Amniotic stem cell (primary cell): ENCODE results near the gene SPP2.

ENCODE experiments used
- DNase-seq: peaks from one replicate; lab custom pipeline; 2025; lab: John Stamatoyannopoulos, UW

The SPP2 gene

GRCh38 chr2:234092344-234092743 is 41.8 kb downstream of the SPP2 start:
- DNase-seq, result no peak

GRCh38 chr2:234095301-234095700 is 44.8 kb downstream of the SPP2 start:
- DNase-seq, result no peak

- no peak for DNase-seq
Measured at GRCh38 chr2:234096164-234096563, 45.7 kb downstream of the SPP2 start.

GRCh38 chr2:234098681-234099080 is 48.2 kb downstream of the SPP2 start:
- no peak for DNase-seq

GRCh38 chr2:234099266-234099665 is 48.8 kb downstream of the SPP2 start:
- DNase-seq, result no peak

GRCh38 chr2:234100686-234101085 is 50.2 kb downstream of the SPP2 start:
- DNase-seq, result no peak

GRCh38 chr2:234102112-234102511 is 51.6 kb downstream of the SPP2 start:
- DNase-seq, result no peak

GRCh38 chr2:234107861-234108260 is 57.4 kb downstream of the SPP2 start:
- DNase-seq, result no peak

GRCh38 chr2:234109321-234109720 is 58.8 kb downstream of the SPP2 start:
- DNase-seq, result no peak

- DNase-seq, result no peak
Measured at GRCh38 chr2:234110219-234110618, 59.7 kb downstream of the SPP2 start.

GRCh38 chr2:234111523-234111922 is 61.0 kb downstream of the SPP2 start:
- DNase-seq, result no peak

- DNase-seq, result no peak
Measured at GRCh38 chr2:234116010-234116409, 65.5 kb downstream of the SPP2 start.

- DNase-seq, result no peak
Measured at GRCh38 chr2:234121999-234122398, 71.5 kb downstream of the SPP2 start.

- DNase-seq, result no peak
Measured at GRCh38 chr2:234125451-234126145, 75.1 kb downstream of the SPP2 start.

- DNase-seq, result no peak
Measured at GRCh38 chr2:234126146-234126470, 75.6 kb downstream of the SPP2 start.
